HCT116 (cell line): Measurements from ENCODE around the gene SLIT1.

ENCODE experiments used
- CTCF ChIP-seq, 3 experiments: fragments of 200-600 bp in 1 of 3; sonication (generic) in 1 of 3; IDR thresholded peaks in 2 of 3; conservative IDR thresholded peaks in 1 of 3; 2 replicates each; pipeline ENCODE4 v1.5.1; 2012 to 2017; ENCODE audit warnings: low read depth in 2 of 3, low read length in 2 of 3, antibody characterized with exemption in 1 of 3, borderline replicate concordance in 1 of 3, control low read depth in 1 of 3, mild to moderate bottlenecking in 1 of 3, mixed read lengths in 1 of 3, mixed run types in 1 of 3, moderate library complexity in 1 of 3; ENCODE audit not compliant: insufficient read depth in 1 of 3
- EZH2phosphoT487 ChIP-seq: fragments of 200-600 bp; IDR thresholded peaks from 2 replicates; pipeline ENCODE4 v1.6.1; 2018; ENCODE audit warnings: antibody characterized with exemption, borderline replicate concordance
- MAX ChIP-seq: IDR thresholded peaks from 2 replicates; pipeline ENCODE4 v1.6.1; 2012
- POLR2A ChIP-seq: IDR thresholded peaks from 2 replicates; pipeline ENCODE4 v1.7.0; 2011; ENCODE audit warnings: borderline replicate concordance; ENCODE audit not compliant: insufficient read depth, insufficient read length; ENCODE audit errors: extremely low read depth
- REST ChIP-seq: IDR thresholded peaks from 2 replicates; pipeline ENCODE4 v1.6.1; 2012; ENCODE audit warnings: low read depth
- SIN3A ChIP-seq: IDR thresholded peaks from 2 replicates; pipeline ENCODE4 v1.6.1; 2012; ENCODE audit warnings: low read depth
- SP1 ChIP-seq: IDR thresholded peaks from 2 replicates; pipeline ENCODE4 v1.6.1; 2012; ENCODE audit warnings: low read depth

GRCh38 chr10:97228130-97228774 is 42.5 kb upstream of the SLIT1 start:
- no peak for TF ChIP-seq POLR2A
- TF ChIP-seq REST = no peak
- no peak for TF ChIP-seq CTCF (IDR thresholded peaks at IDR 0.05 in 2 of 3, conservative IDR thresholded peaks at IDR 0.05 in 1 of 3; ENCODE audit: borderline replicate concordance in 1 of 3, insufficient read depth in 1 of 3, low read depth in 2 of 3, low read length in 2 of 3)
- TF ChIP-seq MAX = no peak
- no peak for TF ChIP-seq SIN3A
- TF ChIP-seq EZH2phosphoT487 = no peak
- no peak for TF ChIP-seq SP1
